ENCODE data around the gene SLC45A3.
A peak's percentile ranks its signal among the peaks of the same experiment; 100 is the strongest.

SLC45A3 gene

GRCh38 chr1:205715628-205716027, 35.3 kb upstream of the SLC45A3 start:
- TF ChIP-seq CTCF (IDR thresholded peaks at IDR 0.05; ENCODE audit: low read depth, low read length), result no peak
- H3K4me3 ChIP-seq (ENCODE audit: low read depth, low read length), result no peak overlapping the region

- H3K4me3 ChIP-seq (ENCODE audit: low read depth, low read length), result no peak overlapping the region
- no peak for TF ChIP-seq CTCF (IDR thresholded peaks at IDR 0.05; ENCODE audit: low read depth, low read length)
Observed at GRCh38 chr1:205714906-205715246, 34.6 kb upstream of the SLC45A3 start.

DNA sequence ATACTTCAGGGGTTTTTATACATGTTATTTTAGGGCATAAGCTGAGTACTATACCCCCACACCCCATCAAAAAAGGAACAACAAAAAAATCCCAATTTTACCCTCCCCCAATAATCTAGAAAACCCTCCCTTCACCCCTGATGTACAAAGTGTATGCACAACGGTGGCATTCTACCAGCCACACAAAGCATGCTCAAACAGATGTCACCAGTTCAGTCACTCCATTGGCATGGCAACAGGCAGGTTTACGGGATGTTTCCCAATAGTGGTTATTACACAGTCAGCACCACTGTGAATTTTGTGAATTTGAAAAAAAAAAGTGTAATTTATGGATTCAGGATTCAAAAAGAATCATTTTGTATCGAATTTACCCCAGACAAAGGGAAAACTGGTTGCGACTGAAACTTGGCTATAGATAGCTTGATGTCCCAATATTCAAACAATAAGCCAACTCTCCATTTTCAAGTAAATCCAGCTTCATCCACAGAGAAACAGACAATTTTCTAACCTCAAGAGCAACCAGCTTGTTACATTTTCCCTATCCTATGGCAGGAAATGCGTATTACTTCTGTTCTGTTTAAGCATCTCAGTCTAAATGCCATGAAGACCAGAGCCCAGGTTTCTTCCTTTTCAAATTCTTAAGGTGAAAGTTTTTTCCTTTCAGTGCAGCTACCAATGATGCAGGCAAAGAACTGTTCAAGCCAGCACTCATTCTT, 34.0 kb upstream of the SLC45A3 start:
- no peak overlapping the region for H3K4me3 ChIP-seq (ENCODE audit: low read depth, low read length)
- TF ChIP-seq CTCF (IDR thresholded peaks at IDR 0.05; ENCODE audit: low read depth, low read length), result no peak

DNA sequence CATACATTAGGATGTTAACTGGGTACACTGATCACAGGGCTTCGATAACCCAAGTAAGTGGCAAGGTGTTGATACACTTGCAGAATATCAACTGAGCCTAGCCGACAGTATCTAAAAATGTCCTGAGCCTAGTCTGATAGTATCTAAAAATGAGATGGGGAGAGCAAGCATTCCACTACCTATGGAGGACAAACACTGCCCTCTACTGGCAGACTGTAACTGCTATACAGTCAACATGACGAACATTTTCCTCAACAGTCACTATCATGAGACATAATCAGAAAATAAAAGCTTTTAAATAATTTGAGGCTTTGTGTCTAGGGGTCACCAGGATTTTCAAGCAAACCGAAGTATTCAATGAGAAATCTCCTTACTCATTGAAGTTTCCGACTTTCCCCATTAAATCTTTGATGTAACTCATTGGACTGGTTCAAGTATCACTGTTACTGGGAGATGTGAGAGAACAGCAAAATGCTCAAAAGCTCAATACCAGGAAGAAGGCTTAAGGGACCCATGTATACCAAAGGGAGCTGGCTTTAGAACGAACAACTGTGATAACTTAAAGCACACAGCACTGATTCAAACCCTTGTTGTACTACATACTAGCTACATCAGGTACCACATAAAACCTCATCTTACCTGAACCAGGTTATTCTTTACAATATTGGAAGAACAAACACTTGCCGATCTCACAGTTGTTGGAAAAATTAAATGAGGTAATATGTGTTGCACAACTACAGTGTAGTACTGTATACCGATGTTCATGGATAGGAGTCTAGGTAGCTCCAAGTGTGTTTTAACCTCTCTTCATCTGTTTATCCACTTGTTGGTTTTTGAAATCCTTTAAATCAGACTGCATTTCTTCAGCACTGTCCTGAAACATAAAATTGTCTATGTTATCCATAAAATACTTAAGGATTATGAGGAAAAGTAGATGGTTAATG, 31.1 kb upstream of the SLC45A3 start:
- peak; percentile 72 for TF ChIP-seq CTCF (IDR thresholded peaks at IDR 0.05; ENCODE audit: low read depth, low read length)
- no peak overlapping the region for H3K4me3 ChIP-seq (ENCODE audit: low read depth, low read length)

GRCh38 chr1:205710201-205711062, 30.1 kb upstream of the SLC45A3 start:
- no peak overlapping the region for H3K4me3 ChIP-seq (ENCODE audit: low read depth, low read length)
- no peak for TF ChIP-seq CTCF (IDR thresholded peaks at IDR 0.05; ENCODE audit: low read depth, low read length)

GRCh38 chr1:205709640-205710039, 29.3 kb upstream of the SLC45A3 start:
- H3K4me3 ChIP-seq (ENCODE audit: low read depth, low read length), result no peak overlapping the region
- no peak for TF ChIP-seq CTCF (IDR thresholded peaks at IDR 0.05; ENCODE audit: low read depth, low read length)
